Limb (tissue), 2 donors: ENCODE data around the gene TBRG1.
A peak's percentile ranks its signal among the peaks of the same experiment; 100 is the strongest.

ENCODE experiments used
- DNase-seq, 2 donors: peaks; one replicate each; pipeline ENCODE4 v3.0.0-alpha.2; 2016; ENCODE audit errors: extremely low spot score in 2 of 2

The TBRG1 gene

GRCh38 chr11:124658986-124659385 is 36.3 kb downstream of the TBRG1 start:
- DNase-seq = no peak

DNA sequence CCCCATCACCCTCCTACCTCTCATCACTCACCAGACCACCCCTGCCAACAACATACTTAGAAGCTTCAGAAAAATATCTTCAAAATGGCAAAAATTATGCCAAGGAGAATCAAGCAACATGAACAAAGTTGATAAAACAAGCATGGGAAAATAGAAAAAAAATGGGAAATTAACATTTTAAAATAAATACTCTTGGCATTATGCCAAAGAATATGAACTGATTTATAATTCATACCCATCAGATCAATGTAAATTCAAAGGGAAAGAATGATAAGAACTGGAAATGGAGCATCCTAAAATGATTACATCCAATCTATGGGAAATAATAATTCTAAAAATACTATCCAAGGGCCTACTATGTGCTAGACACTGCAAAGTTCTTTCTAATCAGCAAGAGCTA is 38.9 kb downstream of the TBRG1 start:
- no peak for DNase-seq

DNA sequence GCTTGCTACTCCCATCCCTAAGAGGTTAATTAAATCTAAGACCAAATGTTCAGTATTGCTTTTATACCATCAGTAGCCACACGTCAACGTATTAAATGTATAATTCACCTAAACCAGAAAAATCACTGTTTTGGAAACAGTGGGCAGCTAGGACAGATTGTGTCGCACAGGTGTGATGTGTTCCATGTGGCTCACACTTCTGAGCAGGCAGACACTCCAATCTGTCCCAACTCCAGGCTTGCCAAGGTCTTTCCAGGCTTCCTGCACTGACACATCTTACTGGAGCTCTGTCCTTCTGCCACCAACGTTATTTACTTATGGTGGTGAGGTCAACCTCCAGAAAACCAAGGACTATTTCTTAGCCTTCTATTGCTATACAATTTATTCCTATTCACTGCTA is 39.4 kb downstream of the TBRG1 start:
- no peak for DNase-seq

DNA sequence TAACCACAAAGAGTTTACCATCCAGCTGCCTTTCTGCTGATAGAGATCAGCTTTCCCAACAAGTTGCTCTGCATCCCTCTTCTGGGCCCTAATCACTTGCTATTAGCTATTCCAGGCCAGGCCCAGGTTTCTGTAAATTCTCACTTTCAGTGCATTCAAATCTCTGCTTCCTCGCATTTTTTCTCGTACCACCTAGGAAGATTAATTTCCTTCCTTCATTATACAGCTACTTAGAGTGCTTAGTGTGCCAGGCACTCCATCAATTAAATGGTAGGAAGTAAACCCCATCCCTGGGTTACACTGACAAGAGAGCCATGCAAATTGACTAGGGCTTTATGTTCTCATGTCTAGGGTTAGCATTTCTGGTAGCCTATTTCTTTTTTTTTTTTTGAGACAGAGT is 41.2 kb downstream of the TBRG1 start:
- no peak for DNase-seq

DNA sequence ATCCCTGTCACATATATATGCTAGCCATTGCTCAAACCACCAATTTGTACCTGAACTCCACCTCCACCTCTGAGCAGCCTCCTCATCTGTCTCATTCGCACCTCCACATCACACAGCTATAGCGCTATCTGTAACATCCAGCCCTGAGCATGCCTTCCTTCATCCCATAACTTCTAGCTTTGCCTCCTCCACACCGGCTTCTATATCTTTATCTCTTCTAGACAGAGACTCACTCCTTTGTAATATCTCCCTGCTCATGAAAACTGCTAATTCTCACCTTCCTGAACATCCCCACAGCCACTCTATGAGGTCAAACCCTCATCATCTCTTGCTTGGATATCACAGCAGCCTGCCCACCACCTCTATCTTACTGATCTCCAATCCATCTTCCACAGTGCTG is 44.9 kb downstream of the TBRG1 start:
- DNase-seq = no peak

GRCh38 chr11:124669193-124669592 is 46.5 kb downstream of the TBRG1 start:
- DNase-seq = peak; percentile 34 to 52

DNA sequence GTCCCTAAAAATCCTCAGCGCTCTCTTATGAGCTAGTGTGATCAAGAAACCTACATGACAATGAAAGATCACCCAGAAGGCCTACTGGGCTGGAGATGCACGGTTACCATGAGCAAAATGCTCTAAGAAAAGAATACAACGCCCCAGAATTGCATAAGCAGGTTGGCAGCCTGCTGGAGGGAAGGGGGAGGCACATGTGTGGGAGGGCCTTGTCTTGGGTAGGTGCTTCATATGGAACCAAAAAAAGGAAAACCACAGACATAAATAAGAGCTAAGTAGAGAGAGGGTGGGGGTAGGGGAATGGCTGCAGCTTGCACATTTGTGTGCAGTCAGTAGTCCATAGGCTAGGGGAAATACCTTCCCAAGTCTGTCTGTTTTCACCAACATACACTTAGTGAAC is 48.1 kb downstream of the TBRG1 start:
- DNase-seq = no peak

- no peak for DNase-seq
Observed at GRCh38 chr11:124672536-124673215, 50.0 kb downstream of the TBRG1 start.

- peak; percentile 89 to 95 for DNase-seq
Observed at GRCh38 chr11:124673333-124674167, 50.9 kb downstream of the TBRG1 start, which contains the start of the genes SIAE and SPA17. Gene SIAE, minus strand, starts transcription at chr11:124673739. Its CDS starts 31 bp downstream, at chr11:124673708. Gene SPA17, plus strand, starts transcription at chr11:124673904. Its CDS starts 1,361 bp downstream, at chr11:124675265.

DNA sequence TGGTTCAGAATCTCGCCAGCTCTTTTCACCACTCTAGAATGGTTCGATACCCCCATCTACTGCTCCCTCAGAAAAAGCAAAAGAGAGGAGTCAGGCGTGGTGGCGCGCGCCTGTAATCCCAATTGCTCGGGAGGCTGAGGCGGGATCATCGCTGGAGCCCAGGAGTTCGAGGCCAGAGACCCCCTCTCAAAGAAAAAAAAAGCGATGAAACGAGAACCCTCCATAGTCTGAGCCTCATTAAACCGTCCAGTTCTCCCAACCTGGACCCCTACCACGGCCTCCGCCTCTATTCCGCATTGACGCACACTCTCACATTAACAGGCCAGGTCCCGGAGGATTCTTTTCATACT is 51.5 kb downstream of the TBRG1 start:
- DNase-seq = no peak

DNA sequence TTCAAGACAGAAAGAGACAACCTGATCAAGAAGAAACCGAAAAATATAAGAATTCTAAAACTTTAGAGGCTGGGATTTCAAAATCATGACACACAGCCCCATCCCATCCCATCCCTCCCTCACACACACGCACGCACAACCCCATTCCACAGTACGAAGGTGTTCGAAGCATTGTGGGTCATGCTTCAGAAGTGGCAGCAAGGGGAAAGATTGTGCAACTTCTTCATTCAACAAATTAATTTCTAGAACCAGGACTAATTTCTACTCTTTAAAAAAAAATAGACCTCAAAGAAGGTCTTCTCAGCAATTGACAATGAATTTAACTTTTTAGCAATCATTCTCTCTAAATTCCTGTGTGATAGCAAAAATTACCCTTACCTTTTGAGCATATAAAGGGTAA is 51.9 kb downstream of the TBRG1 start:
- no peak for DNase-seq

DNA sequence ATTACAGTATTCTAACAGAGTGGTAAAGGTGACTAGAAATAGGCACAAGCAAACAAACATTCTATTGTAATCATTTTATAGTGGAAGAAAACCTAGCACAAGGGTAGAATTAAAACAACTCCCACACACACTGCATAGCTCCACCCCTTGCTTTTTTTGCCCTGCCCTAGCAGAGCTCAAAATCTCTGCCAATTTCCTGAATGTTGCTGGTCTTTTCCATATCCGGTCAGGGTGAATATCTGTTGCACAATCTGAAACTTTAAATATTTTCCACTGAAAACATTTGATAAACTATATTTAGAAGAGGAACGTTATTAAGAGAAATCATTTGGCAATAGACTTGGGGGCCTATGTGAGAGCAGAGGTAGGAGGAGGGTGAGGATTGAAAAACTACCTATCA is 53.7 kb downstream of the TBRG1 start:
- DNase-seq = no peak

DNA sequence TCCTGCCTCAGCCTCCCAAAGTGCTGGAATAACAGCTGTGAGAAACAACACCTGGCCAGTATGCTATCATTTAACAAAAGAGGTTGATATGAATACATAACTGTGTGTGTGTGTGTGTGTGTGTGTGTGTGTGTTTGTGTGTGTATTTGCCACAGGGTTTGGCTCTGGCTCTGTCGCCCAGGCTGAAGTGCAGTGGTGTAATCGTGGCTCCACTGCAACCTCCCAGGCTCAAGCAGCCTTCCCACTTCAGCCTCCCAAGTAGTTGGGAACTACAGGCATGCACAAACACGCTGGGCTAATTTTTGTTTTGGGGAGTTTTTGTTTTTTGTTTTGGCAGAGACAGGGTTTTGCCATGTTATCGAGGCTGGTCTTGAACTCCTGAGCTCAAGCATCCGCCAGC is 55.8 kb downstream of the TBRG1 start:
- no peak for DNase-seq

GRCh38 chr11:124681421-124681820 is 58.8 kb downstream of the TBRG1 start:
- DNase-seq = no peak

DNA sequence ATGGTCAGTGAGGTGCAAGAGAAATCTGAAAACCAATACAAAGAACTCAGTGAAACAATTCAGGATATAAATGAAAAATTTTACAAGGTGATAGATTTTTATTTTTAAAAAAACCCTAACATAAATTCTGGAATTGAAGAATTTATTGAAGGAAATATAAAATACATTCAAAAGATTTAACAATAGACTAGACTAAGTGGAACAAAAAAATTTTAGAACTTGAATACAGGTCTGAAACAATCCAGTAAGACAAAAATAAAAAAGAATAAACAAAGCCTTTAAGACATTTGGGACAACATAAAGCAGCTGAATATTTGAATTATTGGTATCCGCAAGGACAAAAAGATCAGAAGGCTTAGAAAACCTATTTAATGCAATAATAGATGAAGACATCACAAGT is 59.8 kb downstream of the TBRG1 start:
- DNase-seq = no peak
